Pancreas (tissue), 10 donors: Measurements from ENCODE around the gene CCR6. TPM values are rescaled to one million over a fixed set of nuclear protein-coding genes. Genes with fewer than 3 reads are reported as not detected.

Experiments used
- ATAC-seq, 4 donors: fragments of 200-7000 bp; cut with Tn5 transposase; one replicate each; pipeline versions ENCODE4 v1.8.0 to v1.9.1; 2020; ENCODE audit warnings: mild to moderate bottlenecking in 4 of 4, moderate library complexity in 4 of 4
- DNase-seq, 6 donors: peaks; one replicate each; pipeline ENCODE4 v3.0.0-alpha.2; 2020
- FAIRE-seq: peaks from 2 replicates; lab custom pipeline; 2012; peaks lifted over from hg19 to GRCh38; lab: Jason Lieb, UNC
- H3K27ac ChIP-seq, 4 donors: fragments of 200-600 bp; sonication (generic); 1 replicate in 3 of 4; 2 replicates in 1 of 4; pipeline versions ENCODE4 v1.5.0 to v1.8.0; 2020
- H3K27me3 ChIP-seq, 4 donors: fragments of 200-600 bp; one replicate each; pipeline ENCODE4 v1.8.0; 2021
- H3K36me3 ChIP-seq, 3 donors: fragments of 200-600 bp; sonication (generic) in 1 of 3; one replicate each; pipeline versions ENCODE4 v1.5.0 to v1.8.0; 2020 to 2021
- H3K4me1 ChIP-seq, 3 donors: fragments of 200-600 bp; one replicate each; pipeline ENCODE4 v1.8.0; 2021
- H3K4me3 ChIP-seq, 4 donors: fragments of 200-600 bp; sonication (generic) in 2 of 4; one replicate each; pipeline versions ENCODE4 v1.5.0 to v1.8.0; 2020 to 2021
- H3K9me3 ChIP-seq, 4 donors: fragments of 200-600 bp; one replicate each; pipeline ENCODE4 v1.8.0; 2021
- WGBS, 2 donors: extraction: QIAGEN DNeasy Blood & Tissue Kit; methylation state at CpG; one replicate each; pipeline ENCODE4 v1.1.7; 2013; 5-methylcytosine and 5-hydroxymethylcytosine counted together
- intact Hi-C, 3 donors: fragments of 100-400 bp; cut with DNase I; formaldehyde crosslinking; loops; one replicate each; pipeline versions ENCODE4 v1.11.1 to v1.14.2; 2022
- polyA plus RNA-seq, 2 donors: library from polyadenylated mRNA; stranded (reverse); fragments of 200-250 nt; gene quantifications; one replicate each; pipeline ENCODE4 v1.2.3, GENCODE V29; 2013
- total RNA-seq, 6 donors: library from RNA; stranded (reverse); fragmentation: NEBNext Ultra II Directional in 4 of 6; extraction: Animal tissue kit (Norgen Biotek cat#: 25700) in 4 of 6; gene quantifications; one replicate each; pipeline versions ENCODE4 v1.2.1 to v1.2.4, GENCODE V29; 2021 to 2023
- TF ChIP-seq, protein P1 (sequence below), 4 donors: fragments of 200-600 bp; sonication (generic) in 3 of 4; IDR thresholded peaks; one replicate each; pipeline versions ENCODE4 v1.5.0 to v1.8.0; 2021; ENCODE audit warnings: antibody characterized with exemption in 4 of 4
- donor health status: healthy with polysubstance abuse.
- donor health status: DM: no; HTN: no; CAD: no; lungs with moderate emphysema.
- donor health status: DM: no; HTN: no; CAD: no.
- donor health status: control.
- donor health status: control.
- donor health status: Bipolar disorder and iron deficiency.
- donor health status: DM: yes; HTN: yes; CAD: no.
- donor health status: DM: no; HTN: no; CAD: no.
- donor health status: DM: no; HTN: no; CAD: no.
- donor health status: DM: yes; HTN: yes; CAD: no.

The CCR6 gene
- total and polyA plus RNA-seq, 8 donors: 0.08 to 0.31 (median 0.21) TPM; not detected in 5

GRCh38 chr6:167118006-167118405 is 4.9 kb upstream of the CCR6 start:
- WGBS, 2 donors: 41 to 44% methylated on average over 7 of the region's 7 CpGs
- FAIRE-seq: no peak
- H3K27me3 ChIP-seq: no peaks in the 10 kb centered on the region
- no peaks in the 10 kb centered on the region for H3K36me3 ChIP-seq
- no peak overlapping the region for H3K27ac ChIP-seq
- no peak for ATAC-seq
- H3K9me3 ChIP-seq: no peaks in the 10 kb centered on the region
- H3K4me1 ChIP-seq: no peaks in the 10 kb centered on the region
- no peak overlapping the region for H3K4me3 ChIP-seq
- intact Hi-C loops: no loop called here
- TF ChIP-seq, protein P1, sequence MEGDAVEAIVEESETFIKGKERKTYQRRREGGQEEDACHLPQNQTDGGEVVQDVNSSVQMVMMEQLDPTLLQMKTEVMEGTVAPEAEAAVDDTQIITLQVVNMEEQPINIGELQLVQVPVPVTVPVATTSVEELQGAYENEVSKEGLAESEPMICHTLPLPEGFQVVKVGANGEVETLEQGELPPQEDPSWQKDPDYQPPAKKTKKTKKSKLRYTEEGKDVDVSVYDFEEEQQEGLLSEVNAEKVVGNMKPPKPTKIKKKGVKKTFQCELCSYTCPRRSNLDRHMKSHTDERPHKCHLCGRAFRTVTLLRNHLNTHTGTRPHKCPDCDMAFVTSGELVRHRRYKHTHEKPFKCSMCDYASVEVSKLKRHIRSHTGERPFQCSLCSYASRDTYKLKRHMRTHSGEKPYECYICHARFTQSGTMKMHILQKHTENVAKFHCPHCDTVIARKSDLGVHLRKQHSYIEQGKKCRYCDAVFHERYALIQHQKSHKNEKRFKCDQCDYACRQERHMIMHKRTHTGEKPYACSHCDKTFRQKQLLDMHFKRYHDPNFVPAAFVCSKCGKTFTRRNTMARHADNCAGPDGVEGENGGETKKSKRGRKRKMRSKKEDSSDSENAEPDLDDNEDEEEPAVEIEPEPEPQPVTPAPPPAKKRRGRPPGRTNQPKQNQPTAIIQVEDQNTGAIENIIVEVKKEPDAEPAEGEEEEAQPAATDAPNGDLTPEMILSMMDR (IDR thresholded peaks at IDR 0.05): no peak
- DNase-seq: no peak

DNA sequence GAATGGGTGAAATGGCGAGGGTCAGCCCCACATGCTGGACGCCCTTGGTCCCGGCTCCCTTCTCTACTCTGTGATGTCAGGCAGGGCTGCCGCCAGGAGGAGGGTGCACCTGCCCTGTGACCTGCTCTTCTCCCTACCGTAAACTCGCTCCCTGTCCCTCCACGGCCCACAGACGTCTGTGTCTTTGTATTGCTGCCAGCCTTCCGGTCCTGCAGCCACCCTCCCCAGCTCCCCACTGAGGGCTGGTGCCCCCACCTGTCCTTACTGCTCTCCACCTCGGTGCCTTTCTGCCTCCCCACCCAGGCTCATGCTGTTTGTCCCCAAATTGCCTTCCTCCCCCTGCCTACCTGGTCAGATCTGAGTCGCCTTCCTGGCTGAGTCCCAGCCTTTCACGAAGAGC is 4.1 kb upstream of the CCR6 start:
- TF ChIP-seq, protein P1 (IDR thresholded peaks at IDR 0.05): no peak
- H3K27ac ChIP-seq: no peak overlapping the region
- intact Hi-C loops: no loop called here
- H3K4me3 ChIP-seq: no peak overlapping the region
- H3K9me3 ChIP-seq: no peaks in the 10 kb centered on the region
- H3K36me3 ChIP-seq: no peaks in the 10 kb centered on the region
- ATAC-seq (no peak), DNase-seq (no peak), FAIRE-seq (no peak)
- WGBS, 2 donors: 78 to 81% methylated on average over 12 of the region's 12 CpGs
- no peaks in the 10 kb centered on the region for H3K27me3 ChIP-seq
- H3K4me1 ChIP-seq: no peaks in the 10 kb centered on the region

- Histone ChIP-seq H3K4me3 (no peak overlapping the region), H3K36me3 (no peaks in the 10 kb centered on the region), H3K4me1 (no peaks in the 10 kb centered on the region), H3K27me3 (no peaks in the 10 kb centered on the region), H3K27ac (no peak overlapping the region), H3K9me3 (no peaks in the 10 kb centered on the region)
- WGBS, 2 donors: 72 to 73% methylated on average over 8 of the region's 8 CpGs
- no peak for FAIRE-seq
- intact Hi-C loops: no loop called here
- TF ChIP-seq, protein P1 (IDR thresholded peaks at IDR 0.05): no peak
- no peak for DNase-seq
- ATAC-seq: no peak
Observed at GRCh38 chr6:167119670-167120582, 3.0 kb upstream of the CCR6 start.

DNA sequence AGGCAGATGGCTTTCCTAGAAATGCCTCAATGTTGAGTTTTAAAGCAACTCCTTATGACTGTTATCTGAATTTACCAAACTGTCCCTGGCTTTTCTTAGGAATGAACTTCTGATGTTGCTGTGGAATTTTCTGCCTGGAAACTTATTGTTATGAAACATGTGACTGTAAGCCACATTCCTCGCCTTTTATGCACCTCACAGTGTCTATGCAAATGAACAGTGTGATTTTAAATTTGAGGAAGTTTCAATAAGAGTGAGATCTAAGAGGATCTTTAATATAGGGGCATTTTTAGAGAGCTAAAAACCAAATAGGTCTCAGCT is 2.4 kb upstream of the CCR6 start:
- no peaks in the 10 kb centered on the region for H3K27me3 ChIP-seq
- no peaks in the 10 kb centered on the region for H3K4me1 ChIP-seq
- ATAC-seq (no peak), DNase-seq (no peak), FAIRE-seq (no peak)
- no peak overlapping the region for H3K27ac ChIP-seq
- 90 to 92% methylated on average over 1 of the region's 1 CpG for WGBS, 2 donors
- no peak overlapping the region for H3K4me3 ChIP-seq
- no peaks in the 10 kb centered on the region for H3K36me3 ChIP-seq
- intact Hi-C loops: no loop called here
- TF ChIP-seq, protein P1 (IDR thresholded peaks at IDR 0.05): no peak
- H3K9me3 ChIP-seq: no peaks in the 10 kb centered on the region

DNA sequence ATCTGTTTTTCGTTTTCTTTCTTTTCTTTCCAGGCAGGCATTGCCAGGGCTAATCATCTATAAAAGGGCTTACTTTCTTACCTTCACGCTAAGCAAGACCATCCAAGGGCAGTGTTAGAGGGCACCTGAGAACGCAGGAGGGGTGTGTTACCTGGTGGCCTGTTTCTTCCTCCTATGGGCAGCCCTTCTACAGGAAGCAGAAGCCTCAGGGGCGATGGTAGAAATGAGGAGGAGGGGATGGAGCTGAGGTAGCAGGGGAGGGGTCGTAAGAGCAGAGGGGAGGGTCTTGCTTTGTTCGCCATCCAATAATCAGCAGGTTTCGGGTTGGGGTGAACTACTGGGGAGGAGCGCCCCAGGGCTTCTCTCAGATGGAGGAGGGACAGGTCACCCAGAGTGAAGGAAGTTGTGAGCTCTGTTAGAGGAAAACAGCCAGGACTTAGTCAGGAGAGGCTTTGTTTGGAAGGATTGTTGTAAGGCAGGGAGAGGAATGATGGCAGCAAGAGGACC is 1.5 kb upstream of the CCR6 start:
- Histone ChIP-seq H3K9me3 (no peaks in the 10 kb centered on the region), H3K27ac (no peak overlapping the region), H3K4me1 (no peaks in the 10 kb centered on the region), H3K36me3 (no peaks in the 10 kb centered on the region), H3K27me3 (no peaks in the 10 kb centered on the region), H3K4me3 (no peak overlapping the region)
- TF ChIP-seq, protein P1 (IDR thresholded peaks at IDR 0.05): no peak
- DNase-seq (no peak), FAIRE-seq (no peak), ATAC-seq (no peak)
- intact Hi-C loops: no loop called here
- 70 to 80% methylated on average over 8 of the region's 8 CpGs for WGBS, 2 donors
